DOHH2 (cell line): ENCODE measurements around the gene TMEM132D.

Experiments used
- H3F3A ChIP-seq: fragments of 200-600 bp; sonication (generic), shearing (Covaris generic); 2 replicates; pipeline ENCODE4 v1.6.0; 2016; ENCODE audit warnings: antibody characterized with exemption, mild to moderate bottlenecking; ENCODE audit not compliant: control insufficient read depth, insufficient read depth
- H3K27ac ChIP-seq: fragments of 200-600 bp; sonication (generic); 2 replicates; pipeline ENCODE4 v1.5.1; 2014; ENCODE audit warnings: low read depth, mild to moderate bottlenecking, low read length, moderate library complexity
- H3K27me3 ChIP-seq: fragments of 200-600 bp; sonication (generic); 2 replicates; pipeline ENCODE4 v1.6.1; 2014; ENCODE audit warnings: mild to moderate bottlenecking, low read length, mixed read lengths; ENCODE audit not compliant: control insufficient read depth
- H3K36me3 ChIP-seq: fragments of 200-600 bp; sonication (generic); 2 replicates; pipeline ENCODE4 v1.6.1; 2014; ENCODE audit warnings: mild to moderate bottlenecking, low read length, moderate library complexity, mixed read lengths; ENCODE audit not compliant: control insufficient read depth
- H3K4me1 ChIP-seq: fragments of 200-600 bp; sonication (generic); 2 replicates; pipeline ENCODE4 v1.6.1; 2014; ENCODE audit warnings: mild to moderate bottlenecking, low read length, mixed read lengths; ENCODE audit not compliant: control insufficient read depth
- H3K4me2 ChIP-seq: fragments of 200-600 bp; sonication (generic); 2 replicates; pipeline ENCODE4 v1.6.0; 2014; ENCODE audit warnings: mild to moderate bottlenecking, low read length, moderate library complexity
- H3K4me3 ChIP-seq: fragments of 200-600 bp; sonication (generic); 2 replicates; pipeline ENCODE4 v1.5.1; 2014; ENCODE audit warnings: mild to moderate bottlenecking, low read length, mixed read lengths
- H3K79me2 ChIP-seq: fragments of 200-600 bp; sonication (generic); 2 replicates; pipeline ENCODE4 v1.6.1; 2014; ENCODE audit warnings: mild to moderate bottlenecking, low read length, mixed read lengths; ENCODE audit not compliant: control insufficient read depth
- H3K9me2 ChIP-seq: fragments of 200-600 bp; sonication (generic); replicated peaks from 2 replicates; pipeline ENCODE4 v1.6.1; 2014; ENCODE audit warnings: mild to moderate bottlenecking, low read length, mixed read lengths; ENCODE audit not compliant: control insufficient read depth
- H3K9me3 ChIP-seq: fragments of 200-600 bp; sonication (generic); 2 replicates; pipeline ENCODE4 v1.6.1; 2014; ENCODE audit warnings: antibody characterized with exemption, low read length, mixed read lengths; ENCODE audit not compliant: control insufficient read depth, insufficient read depth
- H4K20me1 ChIP-seq: fragments of 200-600 bp; sonication (generic); 2 replicates; pipeline ENCODE4 v1.6.0; 2014; ENCODE audit warnings: low read depth, mild to moderate bottlenecking, antibody characterized with exemption, low read length, moderate library complexity; ENCODE audit not compliant: control insufficient read depth, insufficient read depth
- CTCF ChIP-seq: fragments of 200-600 bp; sonication (generic); IDR thresholded peaks from one replicate; pipeline ENCODE4 v1.5.1; 2014; ENCODE audit warnings: antibody characterized with exemption, mild to moderate bottlenecking, low read depth, low read length; ENCODE audit not compliant: poor library complexity, severe bottlenecking
- EZH2phosphoT487 ChIP-seq: fragments of 200-600 bp; sonication (generic); IDR thresholded peaks from 2 replicates; pipeline ENCODE4 v1.6.1; 2017; ENCODE audit warnings: borderline replicate concordance, mild to moderate bottlenecking, antibody characterized with exemption, low read length, moderate library complexity, mixed read lengths

Gene TMEM132D

GRCh38 chr12:129556082-129556481, 347.7 kb downstream of the TMEM132D start:
- no peaks in the 10 kb centered on the region for H3K9me2 ChIP-seq
- no peaks in the 10 kb centered on the region for H3F3A ChIP-seq
- H3K79me2 ChIP-seq = no peaks in the 10 kb centered on the region
- H3K36me3 ChIP-seq = no peaks in the 10 kb centered on the region
- H3K27ac ChIP-seq = no peak overlapping the region
- no peaks in the 10 kb centered on the region for H4K20me1 ChIP-seq
- H3K4me2 ChIP-seq = no peak overlapping the region
- H3K27me3 ChIP-seq = no peaks in the 10 kb centered on the region
- no peak overlapping the region for H3K4me3 ChIP-seq
- no peak for TF ChIP-seq CTCF
- no peak for TF ChIP-seq EZH2phosphoT487
- no peaks in the 10 kb centered on the region for H3K4me1 ChIP-seq
- no peaks in the 10 kb centered on the region; the same call in 1 of the 2 replicates for H3K9me3 ChIP-seq

- H3K9me3 ChIP-seq = no peaks in the 10 kb centered on the region; the same call in 1 of the 2 replicates
- no peaks in the 10 kb centered on the region for H3K9me2 ChIP-seq
- no peak overlapping the region for H3K4me2 ChIP-seq
- no peaks in the 10 kb centered on the region for H3K79me2 ChIP-seq
- H4K20me1 ChIP-seq = no peaks in the 10 kb centered on the region
- no peak overlapping the region for H3K27ac ChIP-seq
- H3K36me3 ChIP-seq = no peaks in the 10 kb centered on the region
- no peaks in the 10 kb centered on the region for H3K27me3 ChIP-seq
- no peak overlapping the region for H3K4me3 ChIP-seq
- H3K4me1 ChIP-seq = no peaks in the 10 kb centered on the region
- no peak for TF ChIP-seq EZH2phosphoT487
- no peak for TF ChIP-seq CTCF
- H3F3A ChIP-seq = no peaks in the 10 kb centered on the region
These were observed 350.7 kb downstream of the TMEM132D start for GRCh38 chr12:129552996-129553750.

GRCh38 chr12:129551441-129551840, 352.4 kb downstream of the TMEM132D start:
- Histone ChIP-seq H3K4me1 (no peaks in the 10 kb centered on the region), H3F3A (no peaks in the 10 kb centered on the region), H3K27me3 (no peaks in the 10 kb centered on the region), H3K4me3 (no peak overlapping the region), H3K9me2 (no peaks in the 10 kb centered on the region), H4K20me1 (no peaks in the 10 kb centered on the region), H3K9me3 (no peaks in the 10 kb centered on the region; the same call in 1 of the 2 replicates), H3K79me2 (no peaks in the 10 kb centered on the region), H3K27ac (no peak overlapping the region), H3K4me2 (no peak overlapping the region), H3K36me3 (no peaks in the 10 kb centered on the region)
- TF ChIP-seq CTCF (no peak), EZH2phosphoT487 (no peak)
